ENCODE results near the gene FGD3.

Gene FGD3

GRCh38 chr9:92954886-92955285 lies 7.6 kb downstream of the FGD3 start:
- DNase-seq: no peak

GRCh38 chr9:92960561-92961290 lies 13.4 kb downstream of the FGD3 start:
- DNase-seq: no peak

GRCh38 chr9:92961627-92962302 lies 14.4 kb downstream of the FGD3 start:
- no peak for DNase-seq

- DNase-seq: no peak
Observed at GRCh38 chr9:92962303-92962649, 15.0 kb downstream of the FGD3 start.

GRCh38 chr9:92962846-92963245 lies 15.5 kb downstream of the FGD3 start:
- DNase-seq: no peak

GRCh38 chr9:92963831-92964606 lies 16.7 kb downstream of the FGD3 start:
- DNase-seq: peak; percentile 78

GRCh38 chr9:92964607-92965060 lies 17.3 kb downstream of the FGD3 start:
- no peak for DNase-seq

- peak; percentile 33 for DNase-seq
Observed at GRCh38 chr9:92965061-92965758, 17.9 kb downstream of the FGD3 start.

- DNase-seq: no peak
Observed at GRCh38 chr9:92965759-92966517, 18.6 kb downstream of the FGD3 start.

GRCh38 chr9:92966518-92966800 lies 19.1 kb downstream of the FGD3 start:
- no peak for DNase-seq

GRCh38 chr9:92968081-92968480 lies 20.8 kb downstream of the FGD3 start:
- DNase-seq: no peak

GRCh38 chr9:92969516-92970466 lies 22.5 kb downstream of the FGD3 start:
- DNase-seq: no peak

GRCh38 chr9:92970467-92970923 lies 23.2 kb downstream of the FGD3 start:
- no peak for DNase-seq

GRCh38 chr9:92971121-92971520 lies 23.8 kb downstream of the FGD3 start:
- no peak for DNase-seq

GRCh38 chr9:92971776-92972175 lies 24.5 kb downstream of the FGD3 start:
- DNase-seq: no peak

- no peak for DNase-seq
Observed at GRCh38 chr9:92973700-92974099, 26.4 kb downstream of the FGD3 start.

GRCh38 chr9:92974161-92974661 lies 26.9 kb downstream of the FGD3 start:
- DNase-seq: no peak

- DNase-seq: no peak
Observed at GRCh38 chr9:92974761-92975755, 27.7 kb downstream of the FGD3 start.

GRCh38 chr9:92976431-92976830 lies 29.1 kb downstream of the FGD3 start:
- no peak for DNase-seq

GRCh38 chr9:92977279-92977678 lies 30.0 kb downstream of the FGD3 start:
- no peak for DNase-seq
